ENCODE results near the gene SCART1. TPM values are rescaled to one million over a fixed set of nuclear protein-coding genes. Genes with fewer than 3 reads are reported as not detected.

The SCART1 gene
- total RNA-seq, 1 experiment from 2014 or later: 1.1 TPM

- Mint-ChIP-seq H3K4me3 (no peak overlapping the region), H3K4me1 (no peaks in the 10 kb centered on the region), H3K27ac (no peak overlapping the region), H3K27me3 (ENCODE audit: low read depth) (peaks cover 14% of the 10 kb centered on the region), H3K9me3 (no peaks in the 10 kb centered on the region), H3K36me3 (peaks cover 3% of the 10 kb centered on the region)
- CTCF ChIA-PET: interaction anchor here (1.2 kb wide), 1 partner anchor 93 kb away, joined by 4 read pairs; no protein-coding TSS in a partner anchor
- TF ChIP-seq HMGA2 (CRISPR knock-in tag; IDR thresholded peaks at IDR 0.05) (no peak), SMAD3 (CRISPR knock-in tag; IDR thresholded peaks at IDR 0.05; ENCODE audit: borderline replicate concordance) (no peak), ZNF219 (CRISPR knock-in tag; IDR thresholded peaks at IDR 0.05; ENCODE audit: borderline replicate concordance) (no peak), ZNF423 (CRISPR knock-in tag; IDR thresholded peaks at IDR 0.05) (no peak), CREM (CRISPR knock-in tag; IDR thresholded peaks at IDR 0.05) (no peak), NR1H2 (CRISPR knock-in tag; IDR thresholded peaks at IDR 0.05) (no peak), ZBTB21 (CRISPR knock-in tag; IDR thresholded peaks at IDR 0.05; ENCODE audit: borderline replicate concordance) (no peak), NFE2L1 (CRISPR knock-in tag; IDR thresholded peaks at IDR 0.05) (no peak), E2F1 (CRISPR knock-in tag; IDR thresholded peaks at IDR 0.05) (no peak), ZNF416 (CRISPR knock-in tag; IDR thresholded peaks at IDR 0.05) (no peak), PRRX2 (CRISPR knock-in tag; IDR thresholded peaks at IDR 0.05) (no peak)
- TF ChIP-seq, protein P1, sequence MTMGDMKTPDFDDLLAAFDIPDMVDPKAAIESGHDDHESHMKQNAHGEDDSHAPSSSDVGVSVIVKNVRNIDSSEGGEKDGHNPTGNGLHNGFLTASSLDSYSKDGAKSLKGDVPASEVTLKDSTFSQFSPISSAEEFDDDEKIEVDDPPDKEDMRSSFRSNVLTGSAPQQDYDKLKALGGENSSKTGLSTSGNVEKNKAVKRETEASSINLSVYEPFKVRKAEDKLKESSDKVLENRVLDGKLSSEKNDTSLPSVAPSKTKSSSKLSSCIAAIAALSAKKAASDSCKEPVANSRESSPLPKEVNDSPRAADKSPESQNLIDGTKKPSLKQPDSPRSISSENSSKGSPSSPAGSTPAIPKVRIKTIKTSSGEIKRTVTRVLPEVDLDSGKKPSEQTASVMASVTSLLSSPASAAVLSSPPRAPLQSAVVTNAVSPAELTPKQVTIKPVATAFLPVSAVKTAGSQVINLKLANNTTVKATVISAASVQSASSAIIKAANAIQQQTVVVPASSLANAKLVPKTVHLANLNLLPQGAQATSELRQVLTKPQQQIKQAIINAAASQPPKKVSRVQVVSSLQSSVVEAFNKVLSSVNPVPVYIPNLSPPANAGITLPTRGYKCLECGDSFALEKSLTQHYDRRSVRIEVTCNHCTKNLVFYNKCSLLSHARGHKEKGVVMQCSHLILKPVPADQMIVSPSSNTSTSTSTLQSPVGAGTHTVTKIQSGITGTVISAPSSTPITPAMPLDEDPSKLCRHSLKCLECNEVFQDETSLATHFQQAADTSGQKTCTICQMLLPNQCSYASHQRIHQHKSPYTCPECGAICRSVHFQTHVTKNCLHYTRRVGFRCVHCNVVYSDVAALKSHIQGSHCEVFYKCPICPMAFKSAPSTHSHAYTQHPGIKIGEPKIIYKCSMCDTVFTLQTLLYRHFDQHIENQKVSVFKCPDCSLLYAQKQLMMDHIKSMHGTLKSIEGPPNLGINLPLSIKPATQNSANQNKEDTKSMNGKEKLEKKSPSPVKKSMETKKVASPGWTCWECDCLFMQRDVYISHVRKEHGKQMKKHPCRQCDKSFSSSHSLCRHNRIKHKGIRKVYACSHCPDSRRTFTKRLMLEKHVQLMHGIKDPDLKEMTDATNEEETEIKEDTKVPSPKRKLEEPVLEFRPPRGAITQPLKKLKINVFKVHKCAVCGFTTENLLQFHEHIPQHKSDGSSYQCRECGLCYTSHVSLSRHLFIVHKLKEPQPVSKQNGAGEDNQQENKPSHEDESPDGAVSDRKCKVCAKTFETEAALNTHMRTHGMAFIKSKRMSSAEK (CRISPR knock-in tag; IDR thresholded peaks at IDR 0.05; ENCODE audit: borderline replicate concordance): no peak
- TF ChIP-seq, protein P2, sequence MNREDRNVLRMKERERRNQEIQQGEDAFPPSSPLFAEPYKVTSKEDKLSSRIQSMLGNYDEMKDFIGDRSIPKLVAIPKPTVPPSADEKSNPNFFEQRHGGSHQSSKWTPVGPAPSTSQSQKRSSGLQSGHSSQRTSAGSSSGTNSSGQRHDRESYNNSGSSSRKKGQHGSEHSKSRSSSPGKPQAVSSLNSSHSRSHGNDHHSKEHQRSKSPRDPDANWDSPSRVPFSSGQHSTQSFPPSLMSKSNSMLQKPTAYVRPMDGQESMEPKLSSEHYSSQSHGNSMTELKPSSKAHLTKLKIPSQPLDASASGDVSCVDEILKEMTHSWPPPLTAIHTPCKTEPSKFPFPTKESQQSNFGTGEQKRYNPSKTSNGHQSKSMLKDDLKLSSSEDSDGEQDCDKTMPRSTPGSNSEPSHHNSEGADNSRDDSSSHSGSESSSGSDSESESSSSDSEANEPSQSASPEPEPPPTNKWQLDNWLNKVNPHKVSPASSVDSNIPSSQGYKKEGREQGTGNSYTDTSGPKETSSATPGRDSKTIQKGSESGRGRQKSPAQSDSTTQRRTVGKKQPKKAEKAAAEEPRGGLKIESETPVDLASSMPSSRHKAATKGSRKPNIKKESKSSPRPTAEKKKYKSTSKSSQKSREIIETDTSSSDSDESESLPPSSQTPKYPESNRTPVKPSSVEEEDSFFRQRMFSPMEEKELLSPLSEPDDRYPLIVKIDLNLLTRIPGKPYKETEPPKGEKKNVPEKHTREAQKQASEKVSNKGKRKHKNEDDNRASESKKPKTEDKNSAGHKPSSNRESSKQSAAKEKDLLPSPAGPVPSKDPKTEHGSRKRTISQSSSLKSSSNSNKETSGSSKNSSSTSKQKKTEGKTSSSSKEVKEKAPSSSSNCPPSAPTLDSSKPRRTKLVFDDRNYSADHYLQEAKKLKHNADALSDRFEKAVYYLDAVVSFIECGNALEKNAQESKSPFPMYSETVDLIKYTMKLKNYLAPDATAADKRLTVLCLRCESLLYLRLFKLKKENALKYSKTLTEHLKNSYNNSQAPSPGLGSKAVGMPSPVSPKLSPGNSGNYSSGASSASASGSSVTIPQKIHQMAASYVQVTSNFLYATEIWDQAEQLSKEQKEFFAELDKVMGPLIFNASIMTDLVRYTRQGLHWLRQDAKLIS (CRISPR knock-in tag; IDR thresholded peaks at IDR 0.05; ENCODE audit: borderline replicate concordance): no peak
- TF ChIP-seq, protein P3, sequence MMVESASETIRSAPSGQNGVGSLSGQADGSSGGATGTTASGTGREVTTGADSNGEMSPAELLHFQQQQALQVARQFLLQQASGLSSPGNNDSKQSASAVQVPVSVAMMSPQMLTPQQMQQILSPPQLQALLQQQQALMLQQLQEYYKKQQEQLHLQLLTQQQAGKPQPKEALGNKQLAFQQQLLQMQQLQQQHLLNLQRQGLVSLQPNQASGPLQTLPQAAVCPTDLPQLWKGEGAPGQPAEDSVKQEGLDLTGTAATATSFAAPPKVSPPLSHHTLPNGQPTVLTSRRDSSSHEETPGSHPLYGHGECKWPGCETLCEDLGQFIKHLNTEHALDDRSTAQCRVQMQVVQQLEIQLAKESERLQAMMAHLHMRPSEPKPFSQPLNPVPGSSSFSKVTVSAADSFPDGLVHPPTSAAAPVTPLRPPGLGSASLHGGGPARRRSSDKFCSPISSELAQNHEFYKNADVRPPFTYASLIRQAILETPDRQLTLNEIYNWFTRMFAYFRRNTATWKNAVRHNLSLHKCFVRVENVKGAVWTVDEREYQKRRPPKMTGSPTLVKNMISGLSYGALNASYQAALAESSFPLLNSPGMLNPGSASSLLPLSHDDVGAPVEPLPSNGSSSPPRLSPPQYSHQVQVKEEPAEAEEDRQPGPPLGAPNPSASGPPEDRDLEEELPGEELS (CRISPR knock-in tag; IDR thresholded peaks at IDR 0.05): no peak
- TF ChIP-seq, protein P4, sequence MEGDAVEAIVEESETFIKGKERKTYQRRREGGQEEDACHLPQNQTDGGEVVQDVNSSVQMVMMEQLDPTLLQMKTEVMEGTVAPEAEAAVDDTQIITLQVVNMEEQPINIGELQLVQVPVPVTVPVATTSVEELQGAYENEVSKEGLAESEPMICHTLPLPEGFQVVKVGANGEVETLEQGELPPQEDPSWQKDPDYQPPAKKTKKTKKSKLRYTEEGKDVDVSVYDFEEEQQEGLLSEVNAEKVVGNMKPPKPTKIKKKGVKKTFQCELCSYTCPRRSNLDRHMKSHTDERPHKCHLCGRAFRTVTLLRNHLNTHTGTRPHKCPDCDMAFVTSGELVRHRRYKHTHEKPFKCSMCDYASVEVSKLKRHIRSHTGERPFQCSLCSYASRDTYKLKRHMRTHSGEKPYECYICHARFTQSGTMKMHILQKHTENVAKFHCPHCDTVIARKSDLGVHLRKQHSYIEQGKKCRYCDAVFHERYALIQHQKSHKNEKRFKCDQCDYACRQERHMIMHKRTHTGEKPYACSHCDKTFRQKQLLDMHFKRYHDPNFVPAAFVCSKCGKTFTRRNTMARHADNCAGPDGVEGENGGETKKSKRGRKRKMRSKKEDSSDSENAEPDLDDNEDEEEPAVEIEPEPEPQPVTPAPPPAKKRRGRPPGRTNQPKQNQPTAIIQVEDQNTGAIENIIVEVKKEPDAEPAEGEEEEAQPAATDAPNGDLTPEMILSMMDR (IDR thresholded peaks at IDR 0.05): no peak
- TF ChIP-seq, protein P5, sequence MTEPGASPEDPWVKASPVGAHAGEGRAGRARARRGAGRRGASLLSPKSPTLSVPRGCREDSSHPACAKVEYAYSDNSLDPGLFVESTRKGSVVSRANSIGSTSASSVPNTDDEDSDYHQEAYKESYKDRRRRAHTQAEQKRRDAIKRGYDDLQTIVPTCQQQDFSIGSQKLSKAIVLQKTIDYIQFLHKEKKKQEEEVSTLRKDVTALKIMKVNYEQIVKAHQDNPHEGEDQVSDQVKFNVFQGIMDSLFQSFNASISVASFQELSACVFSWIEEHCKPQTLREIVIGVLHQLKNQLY (CRISPR knock-in tag; IDR thresholded peaks at IDR 0.05): no peak
- ATAC-seq (no peak), DNase-seq (ENCODE audit: low spot score) (no peak)
- POLR2A ChIA-PET: no interaction called here
Observed at GRCh38 chr10:133422223-133422806, 31.4 kb upstream of the SCART1 start.
